GM18868 (cell line): Measurements from ENCODE around the gene MAP2K2.

Experiments used
- ATAC-seq: cut with Tn5 transposase; IDR thresholded peaks from one replicate; pipeline ENCODE4 v1.9.1; 2021; ENCODE audit warnings: mild to moderate bottlenecking, moderate library complexity; ENCODE audit not compliant: unreplicated experiment

MAP2K2 gene

GRCh38 chr19:4062419-4063368, 61.2 kb downstream of the MAP2K2 start:
- no peak for ATAC-seq

DNA sequence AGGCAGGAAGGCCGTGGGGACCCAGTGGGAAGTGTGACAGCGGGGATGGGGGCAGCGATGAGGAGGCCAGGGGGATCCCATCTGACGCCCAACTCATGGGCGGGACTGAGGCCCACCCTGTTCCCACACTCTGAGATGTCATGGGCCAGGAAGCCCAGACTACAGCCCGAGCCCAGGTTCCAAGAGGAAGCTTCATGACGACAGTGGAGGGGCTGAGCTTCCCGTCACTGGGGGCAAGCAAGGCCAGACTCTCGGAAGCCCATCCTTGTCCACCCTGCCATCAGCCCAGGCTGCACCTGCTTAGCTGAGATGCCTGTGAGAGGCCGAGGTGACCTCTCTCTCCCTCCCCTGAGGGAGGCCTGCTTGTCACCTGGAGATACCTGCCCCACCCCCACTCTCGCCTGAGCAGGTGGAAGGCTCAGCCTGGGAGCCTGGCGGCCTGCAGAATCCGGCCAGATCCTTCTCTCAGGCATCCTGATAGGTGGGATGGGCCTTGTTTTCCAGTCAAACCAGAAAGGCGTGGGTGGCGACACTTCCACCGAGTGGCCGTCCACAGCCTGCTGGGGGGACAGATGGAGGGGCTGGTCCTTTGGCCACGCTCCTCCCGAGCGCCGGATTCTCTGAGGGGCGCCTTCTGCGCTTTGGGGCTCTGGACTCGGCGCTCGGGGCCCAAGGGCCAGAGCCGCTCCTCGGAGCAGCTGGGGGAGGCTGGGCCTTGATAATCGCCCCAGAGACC, 62.1 kb downstream of the MAP2K2 start:
- no peak for ATAC-seq

DNA sequence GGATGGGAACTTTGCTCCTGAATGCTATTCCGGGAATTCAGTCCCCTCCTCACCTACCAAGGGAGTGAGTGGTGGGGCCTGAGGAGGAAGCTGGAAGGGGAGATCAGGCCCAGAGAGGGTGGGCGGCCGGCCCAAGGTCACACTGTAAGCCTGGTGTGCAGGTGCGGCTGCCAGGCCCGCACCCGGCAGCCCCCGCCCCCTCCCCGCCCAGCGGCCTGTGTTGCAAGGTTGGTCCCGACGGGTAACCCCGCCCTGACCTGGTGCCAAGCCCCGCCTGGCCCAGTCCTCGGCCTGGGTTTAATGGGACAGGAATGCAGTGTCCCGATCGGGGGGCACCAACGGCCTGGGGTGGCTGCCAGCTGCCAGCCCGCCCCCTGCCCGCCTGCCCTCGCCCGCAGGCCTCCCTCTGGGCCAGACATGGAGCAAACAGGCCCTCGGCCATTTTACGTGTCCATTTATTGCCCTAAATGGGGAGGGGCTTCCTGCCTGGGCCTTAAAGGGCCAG, 62.7 kb downstream of the MAP2K2 start:
- no peak for ATAC-seq

DNA sequence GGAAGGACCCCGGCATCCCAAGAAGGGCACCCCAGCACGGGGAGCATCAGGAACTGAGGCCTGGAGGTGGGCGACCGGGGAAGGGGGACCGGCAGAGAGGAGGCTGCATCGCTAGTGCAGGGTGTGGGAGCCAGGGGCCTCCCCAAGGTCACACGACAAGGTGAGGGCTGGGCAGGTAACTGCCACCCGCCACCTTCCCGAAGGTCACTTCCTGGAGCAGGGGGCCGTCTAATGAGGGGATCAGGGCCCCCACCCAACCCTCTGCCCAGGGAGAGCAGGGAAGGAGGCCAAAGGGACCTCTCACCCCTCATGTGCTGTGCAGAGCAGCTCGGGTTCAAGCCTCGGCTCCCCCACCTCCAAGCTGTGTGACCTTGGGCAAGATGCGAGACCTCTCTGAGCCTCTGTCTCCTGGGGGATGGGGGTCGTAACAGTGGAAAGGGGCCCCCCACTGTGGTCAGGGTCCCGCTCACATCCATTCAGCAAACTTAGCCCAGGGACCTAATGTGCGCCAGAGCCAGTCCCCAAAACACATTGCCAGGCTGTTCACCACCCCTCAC, 63.2 kb downstream of the MAP2K2 start:
- no peak for ATAC-seq

- ATAC-seq: no peak
These were observed 63.9 kb downstream of the MAP2K2 start for GRCh38 chr19:4059891-4060620.

GRCh38 chr19:4059453-4059871, 64.5 kb downstream of the MAP2K2 start:
- no peak for ATAC-seq

GRCh38 chr19:4058693-4059452, 65.0 kb downstream of the MAP2K2 start:
- no peak for ATAC-seq

DNA sequence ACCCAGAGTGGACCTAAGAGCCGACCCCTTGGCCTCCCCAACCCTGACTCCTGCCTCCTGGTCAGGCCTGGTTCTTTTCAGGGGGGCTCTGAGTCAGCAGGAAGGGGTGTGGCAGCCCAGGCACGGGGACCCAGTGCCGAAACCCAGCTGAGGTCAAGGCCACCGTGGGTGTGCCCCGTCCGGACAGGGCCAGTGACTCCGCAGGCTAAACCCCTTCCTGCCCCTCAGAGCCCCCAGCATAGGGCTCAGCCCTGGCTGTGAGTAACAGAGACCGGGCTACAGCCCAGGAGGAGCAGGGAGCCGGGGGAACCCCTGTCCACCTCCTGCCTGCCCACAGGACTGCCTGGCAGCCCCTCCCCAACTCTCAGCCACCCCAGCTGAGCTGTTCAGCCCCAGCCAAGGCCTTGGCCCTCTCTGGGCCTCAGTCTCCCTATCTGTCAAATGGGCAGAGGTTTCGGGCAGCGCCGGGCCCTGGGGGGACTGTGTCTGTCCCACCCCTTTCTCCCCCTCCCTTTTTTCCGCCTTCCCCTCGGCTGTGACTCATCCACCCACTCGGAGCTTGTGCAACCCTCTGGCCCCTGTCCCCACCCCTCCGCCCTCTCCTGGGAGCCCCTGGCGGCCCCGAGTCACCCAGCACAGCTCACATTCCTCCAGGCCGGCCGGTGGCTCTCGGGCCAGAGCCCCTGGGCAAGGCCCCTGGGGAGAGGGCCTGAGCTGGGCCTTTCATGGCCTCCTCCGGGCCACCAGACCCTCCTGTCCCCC, 65.8 kb downstream of the MAP2K2 start:
- ATAC-seq: no peak

DNA sequence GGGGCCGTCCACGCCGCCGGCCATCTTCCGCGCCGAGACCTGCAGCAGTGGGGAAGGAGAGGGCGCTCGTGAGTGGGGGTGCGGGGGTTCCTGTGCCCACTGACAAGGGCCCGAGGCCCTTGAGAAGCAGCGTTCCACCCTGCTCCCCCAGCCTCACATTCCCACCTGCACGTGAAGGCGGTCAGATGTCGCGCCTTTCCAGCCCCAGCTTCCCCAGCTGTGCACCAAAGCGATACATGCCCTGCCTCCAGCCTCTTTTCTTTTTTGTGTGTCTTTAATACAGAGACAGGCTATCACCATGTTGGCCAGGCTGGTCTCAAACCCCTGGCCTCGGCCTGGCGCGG, 68.7 kb downstream of the MAP2K2 start:
- no peak for ATAC-seq

DNA sequence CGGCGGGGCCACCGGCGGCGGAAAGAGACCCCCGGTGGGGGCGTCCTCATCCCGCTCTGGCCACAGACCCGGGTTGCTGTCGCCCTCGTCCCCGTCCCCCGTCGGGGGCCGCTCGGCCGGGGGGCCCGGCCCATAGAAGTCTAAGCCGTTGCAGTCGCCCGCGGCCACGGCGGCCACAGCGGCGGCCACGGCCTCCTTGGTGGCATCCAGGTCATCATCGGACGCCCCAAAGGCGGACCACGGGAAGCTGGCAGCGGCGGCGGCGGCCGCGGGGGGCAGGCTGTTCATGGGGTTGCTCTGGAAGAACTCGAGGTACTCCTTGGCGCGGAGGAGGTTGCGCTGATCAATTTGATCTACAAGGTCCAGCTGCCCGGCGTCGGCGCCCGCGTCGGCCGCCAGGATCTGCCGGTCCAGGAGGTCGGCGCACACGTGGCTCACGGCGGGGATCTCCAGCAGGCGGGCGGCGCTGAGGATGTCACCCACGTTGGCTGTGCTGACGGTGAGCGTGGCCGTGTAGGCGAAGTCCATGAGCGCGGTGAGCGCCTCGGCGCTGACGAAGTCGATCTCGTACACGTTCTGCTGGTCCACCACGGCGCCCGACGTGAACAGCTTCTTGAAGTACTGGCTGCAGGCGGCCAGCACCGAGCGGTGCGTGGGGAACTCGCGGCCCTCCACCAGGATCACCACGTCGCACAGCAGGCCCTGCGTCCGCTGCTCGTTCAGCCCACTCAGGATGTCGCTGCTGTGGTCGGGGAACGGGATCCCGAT, 69.3 kb downstream of the MAP2K2 start:
- ATAC-seq: no peak

- no peak for ATAC-seq
These were observed 70.2 kb downstream of the MAP2K2 start for GRCh38 chr19:4053423-4054324.

DNA sequence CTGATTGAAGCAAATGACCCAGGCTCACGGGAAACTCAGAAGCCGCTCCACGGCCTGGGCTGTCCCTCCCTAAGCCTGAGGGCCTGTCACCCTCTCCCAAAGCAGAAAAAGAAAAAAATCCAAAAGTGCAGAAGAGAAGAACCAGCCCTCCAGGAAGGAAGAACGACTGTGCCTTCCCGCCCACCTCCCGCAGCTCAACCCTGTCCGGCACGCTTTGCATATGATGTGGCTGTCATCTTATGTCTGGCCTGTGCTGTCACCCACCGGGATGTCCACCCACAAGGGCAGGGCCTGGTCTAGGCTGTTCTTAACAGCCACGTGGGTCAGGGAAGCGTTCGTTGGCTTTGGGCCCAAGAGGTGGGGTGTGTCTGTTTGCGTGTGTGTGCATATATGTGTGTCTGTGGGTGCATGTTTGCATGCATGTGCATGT, 70.9 kb downstream of the MAP2K2 start:
- no peak for ATAC-seq

DNA sequence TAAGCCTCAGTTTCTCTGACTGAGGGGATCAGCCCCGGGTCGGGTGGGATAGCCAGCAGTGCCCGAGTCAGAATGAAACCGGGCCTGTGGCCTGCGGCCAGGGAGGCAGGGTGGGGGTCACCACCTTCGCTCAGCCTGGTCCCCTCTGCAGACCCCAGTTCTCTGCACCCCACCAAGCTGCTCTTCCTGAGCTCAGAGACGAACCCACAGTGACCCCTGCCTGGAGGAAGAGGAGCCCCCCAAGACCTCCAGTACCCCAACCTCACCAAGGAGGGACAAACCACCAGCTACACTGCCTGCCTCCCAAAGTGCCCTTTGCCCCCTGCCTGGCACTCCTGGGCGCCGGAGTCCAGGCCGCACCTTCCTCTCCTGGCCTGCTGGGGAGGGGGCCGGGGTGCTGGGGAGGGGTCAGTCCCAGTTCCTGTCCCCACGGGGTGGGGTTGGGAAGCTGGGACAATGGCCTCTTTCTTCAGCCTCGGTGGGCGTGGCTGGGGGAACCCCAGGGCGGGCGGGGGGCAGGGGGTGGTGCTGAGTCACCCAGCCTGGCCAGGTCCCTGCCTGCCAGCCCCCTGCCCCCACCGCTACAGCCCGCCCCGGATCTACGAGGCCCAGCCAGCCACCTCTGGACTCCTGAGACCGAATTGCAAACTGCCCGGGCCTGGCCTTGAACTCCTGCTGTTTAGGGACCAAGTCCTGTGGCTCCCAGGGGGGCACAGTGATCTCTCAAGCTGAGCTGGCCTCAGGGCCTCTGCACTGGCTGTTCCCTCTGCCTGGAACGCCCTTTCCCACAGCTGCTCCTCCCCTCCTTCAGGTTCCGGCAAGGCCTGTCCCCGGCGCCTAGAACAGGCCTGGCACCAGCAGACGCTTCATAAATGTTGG, 71.6 kb downstream of the MAP2K2 start:
- no peak for ATAC-seq

- no peak for ATAC-seq
These were observed 72.5 kb downstream of the MAP2K2 start for GRCh38 chr19:4051175-4052101.

DNA sequence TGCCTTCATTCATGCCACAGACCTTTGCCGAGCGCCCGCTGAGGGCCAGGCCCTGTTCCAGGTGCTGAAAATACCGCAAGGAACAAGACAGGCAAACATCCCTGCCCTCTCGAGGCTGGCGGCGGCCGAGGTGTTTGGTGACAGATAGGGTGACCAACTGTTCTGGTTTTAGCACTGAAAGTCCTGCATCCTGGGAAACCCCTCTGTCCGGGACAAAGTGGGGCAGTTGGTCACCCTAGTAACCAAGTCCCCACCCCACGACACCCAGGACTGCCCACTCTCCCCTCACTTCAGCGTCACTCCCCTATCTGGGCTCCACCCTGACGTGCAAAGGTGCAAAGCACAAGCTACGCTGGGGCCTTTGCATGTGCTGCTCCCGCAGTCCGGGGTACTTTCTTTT, 74.5 kb downstream of the MAP2K2 start:
- ATAC-seq: no peak
